Measurements from ENCODE around the gene TM6SF1.
"Not testable (repeated sequence)": the region's sequence is repeated elsewhere in the genome, so short reads cannot be mapped to it uniquely, and the experiment has no call there.

TM6SF1 gene

GRCh38 chr15:83129791-83130190, 22.3 kb downstream of the TM6SF1 start:
- CTCF ChIA-PET, result no interaction called here

GRCh38 chr15:83132861-83133523, 25.5 kb downstream of the TM6SF1 start:
- CTCF ChIA-PET, result no interaction called here
- no peak for DNase-seq (ENCODE audit: extremely low spot score)
- POLR2A ChIA-PET, result no interaction called here
- TF ChIP-seq SUZ12 (IDR thresholded peaks at IDR 0.05), result no peak
- TF ChIP-seq LEF1 (IDR thresholded peaks at IDR 0.05; ENCODE audit: borderline replicate concordance), result no peak
- no peak for TF ChIP-seq FOXA1 (IDR thresholded peaks at IDR 0.05)
- TF ChIP-seq ZNF384 (IDR thresholded peaks at IDR 0.05), result no peak
- no peak for TF ChIP-seq SP1 (IDR thresholded peaks at IDR 0.05)
- TF ChIP-seq TARDBP (IDR thresholded peaks at IDR 0.05), result no peak
- no peak for TF ChIP-seq FOXM1 (IDR thresholded peaks at IDR 0.05; ENCODE audit: borderline replicate concordance)
- no peak for TF ChIP-seq NFRKB (IDR thresholded peaks at IDR 0.05)

More at GRCh38 chr15:83129791-83130190, 22.3 kb downstream of the TM6SF1 start:
- POLR2A ChIA-PET, result no interaction called here
- no peak for TF ChIP-seq ARNT (IDR thresholded peaks at IDR 0.05)
- no peak for TF ChIP-seq HDGF (IDR thresholded peaks at IDR 0.05; ENCODE audit: borderline replicate concordance)
- no peak for TF ChIP-seq BHLHE40 (IDR thresholded peaks at IDR 0.05; ENCODE audit: borderline replicate concordance)
- no peak for TF ChIP-seq SP1 (IDR thresholded peaks at IDR 0.05)
- TF ChIP-seq PKNOX1 (IDR thresholded peaks at IDR 0.05), result no peak
- TF ChIP-seq LEF1 (IDR thresholded peaks at IDR 0.05; ENCODE audit: borderline replicate concordance), result no peak
- TF ChIP-seq L3MBTL2 (conservative IDR thresholded peaks at IDR 0.05), result no peak
- TF ChIP-seq CTBP1 (IDR thresholded peaks at IDR 0.05; ENCODE audit: borderline replicate concordance), result no peak
- no peak for TF ChIP-seq SUZ12 (IDR thresholded peaks at IDR 0.05)
- TF ChIP-seq NFRKB (IDR thresholded peaks at IDR 0.05), result no peak
- no peak for TF ChIP-seq TARDBP (IDR thresholded peaks at IDR 0.05)
- no peak for TF ChIP-seq FOXK2 (IDR thresholded peaks at IDR 0.05)
- TF ChIP-seq FOXA1 (IDR thresholded peaks at IDR 0.05), result no peak
- TF ChIP-seq ELF4 (IDR thresholded peaks at IDR 0.05), result no peak
- TF ChIP-seq FOXM1 (IDR thresholded peaks at IDR 0.05; ENCODE audit: borderline replicate concordance), result no peak
- no peak for TF ChIP-seq ZNF384 (IDR thresholded peaks at IDR 0.05)
- DNase-seq (ENCODE audit: extremely low spot score), result no peak

GRCh38 chr15:83142151-83142550, 34.7 kb downstream of the TM6SF1 start:
- CTCF ChIA-PET; POLR2A ChIA-PET; DNase-seq (ENCODE audit: extremely low spot score): not testable (repeated sequence)

GRCh38 chr15:83144771-83145170, 37.3 kb downstream of the TM6SF1 start:
- no peak for DNase-seq (ENCODE audit: extremely low spot score)
- CTCF ChIA-PET, result no interaction called here
- TF ChIP-seq HDGF (IDR thresholded peaks at IDR 0.05; ENCODE audit: borderline replicate concordance) (no peak), SP1 (IDR thresholded peaks at IDR 0.05) (no peak), ZNF384 (IDR thresholded peaks at IDR 0.05) (no peak), TARDBP (IDR thresholded peaks at IDR 0.05) (no peak)
- POLR2A ChIA-PET, result no interaction called here

GRCh38 chr15:83153288-83153687, 45.8 kb downstream of the TM6SF1 start:
- TF ChIP-seq SUZ12 (IDR thresholded peaks at IDR 0.05) (no peak), FOXK2 (IDR thresholded peaks at IDR 0.05) (no peak), ELF4 (IDR thresholded peaks at IDR 0.05) (no peak), SP1 (IDR thresholded peaks at IDR 0.05) (no peak)
- ChIA-PET POLR2A (no interaction called here), CTCF (no interaction called here)
- DNase-seq (ENCODE audit: extremely low spot score), result no peak

- ChIA-PET CTCF (no interaction called here), POLR2A (no interaction called here)
- TF ChIP-seq BHLHE40 (IDR thresholded peaks at IDR 0.05; ENCODE audit: borderline replicate concordance) (no peak), FOXA1 (IDR thresholded peaks at IDR 0.05) (no peak)
- no peak for DNase-seq (ENCODE audit: extremely low spot score)
Measured at GRCh38 chr15:83155942-83156341, 48.5 kb downstream of the TM6SF1 start.

GRCh38 chr15:83158393-83158792, 50.9 kb downstream of the TM6SF1 start:
- ChIA-PET CTCF (no interaction called here), POLR2A (no interaction called here)
- DNase-seq (ENCODE audit: extremely low spot score), result no peak
- TF ChIP-seq FOXM1 (IDR thresholded peaks at IDR 0.05; ENCODE audit: borderline replicate concordance), result no peak
- no peak for TF ChIP-seq SUZ12 (IDR thresholded peaks at IDR 0.05)
- TF ChIP-seq SP1 (IDR thresholded peaks at IDR 0.05), result no peak
- TF ChIP-seq ZNF384 (IDR thresholded peaks at IDR 0.05), result no peak
- TF ChIP-seq LEF1 (IDR thresholded peaks at IDR 0.05; ENCODE audit: borderline replicate concordance), result no peak
- no peak for TF ChIP-seq FOXK2 (IDR thresholded peaks at IDR 0.05)
- no peak for TF ChIP-seq CTBP1 (IDR thresholded peaks at IDR 0.05; ENCODE audit: borderline replicate concordance)
- no peak for TF ChIP-seq NFRKB (IDR thresholded peaks at IDR 0.05)
- no peak for TF ChIP-seq PKNOX1 (IDR thresholded peaks at IDR 0.05)
- TF ChIP-seq L3MBTL2 (conservative IDR thresholded peaks at IDR 0.05), result no peak
- no peak for TF ChIP-seq ELF4 (IDR thresholded peaks at IDR 0.05)
- TF ChIP-seq TARDBP (IDR thresholded peaks at IDR 0.05), result no peak
- TF ChIP-seq BHLHE40 (IDR thresholded peaks at IDR 0.05; ENCODE audit: borderline replicate concordance), result no peak
- no peak for TF ChIP-seq FOXA1 (IDR thresholded peaks at IDR 0.05)
- no peak for TF ChIP-seq HDGF (IDR thresholded peaks at IDR 0.05; ENCODE audit: borderline replicate concordance)
- no peak for TF ChIP-seq ARNT (IDR thresholded peaks at IDR 0.05)

GRCh38 chr15:83160741-83161140, 53.3 kb downstream of the TM6SF1 start:
- DNase-seq (ENCODE audit: extremely low spot score), result no peak
- TF ChIP-seq HDGF (IDR thresholded peaks at IDR 0.05; ENCODE audit: borderline replicate concordance), result no peak
- no peak for TF ChIP-seq BHLHE40 (IDR thresholded peaks at IDR 0.05; ENCODE audit: borderline replicate concordance)
- TF ChIP-seq PKNOX1 (IDR thresholded peaks at IDR 0.05), result no peak
- TF ChIP-seq FOXA1 (IDR thresholded peaks at IDR 0.05), result no peak
- TF ChIP-seq TARDBP (IDR thresholded peaks at IDR 0.05), result no peak
- TF ChIP-seq ARNT (IDR thresholded peaks at IDR 0.05), result no peak
- no peak for TF ChIP-seq CTBP1 (IDR thresholded peaks at IDR 0.05; ENCODE audit: borderline replicate concordance)
- TF ChIP-seq L3MBTL2 (conservative IDR thresholded peaks at IDR 0.05), result no peak
- TF ChIP-seq ELF4 (IDR thresholded peaks at IDR 0.05), result no peak
- no peak for TF ChIP-seq FOXK2 (IDR thresholded peaks at IDR 0.05)
- no peak for TF ChIP-seq SUZ12 (IDR thresholded peaks at IDR 0.05)
- no peak for TF ChIP-seq NFRKB (IDR thresholded peaks at IDR 0.05)
- TF ChIP-seq LEF1 (IDR thresholded peaks at IDR 0.05; ENCODE audit: borderline replicate concordance), result no peak
- no peak for TF ChIP-seq FOXM1 (IDR thresholded peaks at IDR 0.05; ENCODE audit: borderline replicate concordance)
- no peak for TF ChIP-seq ZNF384 (IDR thresholded peaks at IDR 0.05)
- TF ChIP-seq SP1 (IDR thresholded peaks at IDR 0.05), result no peak
- POLR2A ChIA-PET, result no interaction called here
- CTCF ChIA-PET, result interaction anchor here (0.6 to 0.7 kb wide), 2 partner anchors 18 to 22 kb away, joined by 3 read pairs; no protein-coding TSS in a partner anchor

Data from HEK293T (cell line).